Measurements from ENCODE around the gene MRPL52. TPM values are rescaled to one million over a fixed set of nuclear protein-coding genes. Genes with fewer than 3 reads are reported as not detected.
A peak's percentile ranks its signal among the peaks of the same experiment; 100 is the strongest.

Gene MRPL52
- total RNA-seq, 6 experiments from 2014 or later = 135 to 195 (median 167) TPM

- Mint-ChIP-seq H3K4me3 (no peak overlapping the region), H3K9me3 (no peaks in the 10 kb centered on the region), H3K4me1 (ENCODE audit: low read depth) (peaks cover 60% of the 10 kb centered on the region), H3K36me3 (ENCODE audit: low read depth) (peaks cover 42% of the 10 kb centered on the region), H3K27me3 (ENCODE audit: insufficient read depth) (peaks cover 2% of the 10 kb centered on the region), H3K27ac (peak overlapping the region; percentile 57; the same call in 1 of the 2 replicates)
- DNase-seq = no peak
- TF ChIP-seq CTCF (IDR thresholded peaks at IDR 0.05) = no peak
Observed at GRCh38 chr14:22843123-22843925, 13.6 kb downstream of the MRPL52 start.

DNA sequence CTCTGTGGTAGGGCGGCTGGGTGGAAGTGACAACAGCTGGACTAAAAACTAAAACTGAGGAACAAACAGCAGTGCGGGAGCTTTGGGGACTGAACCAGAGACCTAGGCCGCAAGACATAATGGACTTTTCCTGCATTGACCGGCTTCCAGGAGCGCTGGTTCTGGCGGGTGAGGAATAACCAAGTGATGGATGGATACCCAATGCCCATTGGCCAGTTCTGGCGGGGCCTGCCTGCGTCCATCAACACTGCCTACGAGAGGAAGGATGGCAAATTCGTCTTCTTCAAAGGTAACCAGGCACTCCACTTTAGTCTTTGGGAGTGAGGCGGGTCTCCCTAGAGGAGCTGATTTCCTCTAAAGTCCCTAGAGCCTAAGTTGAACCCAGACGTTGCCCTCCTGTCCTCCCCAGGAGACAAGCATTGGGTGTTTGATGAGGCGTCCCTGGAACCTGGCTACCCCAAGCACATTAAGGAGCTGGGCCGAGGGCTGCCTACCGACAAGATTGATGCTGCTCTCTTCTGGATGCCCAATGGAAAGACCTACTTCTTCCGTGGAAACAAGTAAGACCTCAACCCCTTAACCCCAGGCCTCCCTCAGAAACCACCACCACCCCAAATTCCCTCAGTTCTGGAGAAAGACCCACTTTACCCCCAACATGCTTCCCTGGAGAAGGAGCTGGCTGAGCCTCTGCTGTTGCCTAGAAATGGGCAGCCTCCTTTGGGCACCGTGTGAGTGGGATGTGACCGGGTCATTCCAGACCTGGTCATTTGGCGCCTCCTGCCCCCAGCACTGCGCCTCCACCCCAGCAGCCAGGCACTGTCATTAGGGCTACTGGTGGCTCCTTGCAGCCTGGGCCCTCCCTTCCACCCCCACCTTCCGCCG is 14.8 kb downstream of the MRPL52 start:
- peaks cover 36% of the 10 kb centered on the region for H3K36me3 Mint-ChIP-seq (ENCODE audit: low read depth)
- no peak for DNase-seq
- peaks cover 2% of the 10 kb centered on the region for H3K27me3 Mint-ChIP-seq (ENCODE audit: insufficient read depth)
- H3K9me3 Mint-ChIP-seq = no peaks in the 10 kb centered on the region
- H3K4me1 Mint-ChIP-seq (ENCODE audit: low read depth) = peaks cover 60% of the 10 kb centered on the region
- no peak overlapping the region for H3K4me3 Mint-ChIP-seq
- H3K27ac Mint-ChIP-seq = peak overlapping the region; percentile 63
- TF ChIP-seq CTCF (IDR thresholded peaks at IDR 0.05) = no peak

DNA sequence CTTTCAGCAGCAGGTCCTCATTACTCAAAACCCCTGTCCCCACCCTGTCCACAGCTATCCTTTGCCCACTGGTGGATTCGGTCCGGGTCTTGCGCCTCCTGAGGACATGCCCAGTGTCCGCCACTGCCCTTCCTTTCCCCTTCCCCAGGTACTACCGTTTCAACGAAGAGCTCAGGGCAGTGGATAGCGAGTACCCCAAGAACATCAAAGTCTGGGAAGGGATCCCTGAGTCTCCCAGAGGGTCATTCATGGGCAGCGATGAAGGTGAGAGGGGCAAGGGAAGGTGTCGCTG is 15.4 kb downstream of the MRPL52 start:
- H3K4me1 Mint-ChIP-seq (ENCODE audit: low read depth) = peaks cover 62% of the 10 kb centered on the region
- H3K27ac Mint-ChIP-seq = peak overlapping the region; percentile 63
- H3K27me3 Mint-ChIP-seq (ENCODE audit: insufficient read depth) = peaks cover 2% of the 10 kb centered on the region
- TF ChIP-seq CTCF (IDR thresholded peaks at IDR 0.05) = no peak
- no peaks in the 10 kb centered on the region for H3K9me3 Mint-ChIP-seq
- no peak for DNase-seq
- no peak overlapping the region for H3K4me3 Mint-ChIP-seq
- H3K36me3 Mint-ChIP-seq (ENCODE audit: low read depth) = peaks cover 36% of the 10 kb centered on the region

DNA sequence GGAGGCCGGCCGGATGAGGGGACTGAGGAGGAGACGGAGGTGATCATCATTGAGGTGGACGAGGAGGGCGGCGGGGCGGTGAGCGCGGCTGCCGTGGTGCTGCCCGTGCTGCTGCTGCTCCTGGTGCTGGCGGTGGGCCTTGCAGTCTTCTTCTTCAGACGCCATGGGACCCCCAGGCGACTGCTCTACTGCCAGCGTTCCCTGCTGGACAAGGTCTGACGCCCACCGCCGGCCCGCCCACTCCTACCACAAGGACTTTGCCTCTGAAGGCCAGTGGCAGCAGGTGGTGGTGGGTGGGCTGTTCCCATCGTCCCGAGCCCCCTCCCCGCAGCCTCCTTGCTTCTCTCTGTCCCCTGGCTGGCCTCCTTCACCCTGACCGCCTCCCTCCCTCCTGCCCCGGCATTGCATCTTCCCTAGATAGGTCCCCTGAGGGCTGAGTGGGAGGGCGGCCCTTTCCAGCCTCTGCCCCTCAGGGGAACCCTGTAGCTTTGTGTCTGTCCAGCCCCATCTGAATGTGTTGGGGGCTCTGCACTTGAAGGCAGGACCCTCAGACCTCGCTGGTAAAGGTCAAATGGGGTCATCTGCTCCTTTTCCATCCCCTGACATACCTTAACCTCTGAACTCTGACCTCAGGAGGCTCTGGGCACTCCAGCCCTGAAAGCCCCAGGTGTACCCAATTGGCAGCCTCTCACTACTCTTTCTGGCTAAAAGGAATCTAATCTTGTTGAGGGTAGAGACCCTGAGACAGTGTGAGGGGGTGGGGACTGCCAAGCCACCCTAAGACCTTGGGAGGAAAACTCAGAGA is 16.3 kb downstream of the MRPL52 start:
- Mint-ChIP-seq H3K9me3 (no peaks in the 10 kb centered on the region), H3K4me1 (ENCODE audit: low read depth) (peaks cover 64% of the 10 kb centered on the region), H3K4me3 (no peak overlapping the region), H3K27ac (peak overlapping the region; percentile 86), H3K36me3 (ENCODE audit: low read depth) (peaks cover 33% of the 10 kb centered on the region), H3K27me3 (ENCODE audit: insufficient read depth) (peaks cover 3% of the 10 kb centered on the region)
- DNase-seq = no peak
- no peak for TF ChIP-seq CTCF (IDR thresholded peaks at IDR 0.05)

DNA sequence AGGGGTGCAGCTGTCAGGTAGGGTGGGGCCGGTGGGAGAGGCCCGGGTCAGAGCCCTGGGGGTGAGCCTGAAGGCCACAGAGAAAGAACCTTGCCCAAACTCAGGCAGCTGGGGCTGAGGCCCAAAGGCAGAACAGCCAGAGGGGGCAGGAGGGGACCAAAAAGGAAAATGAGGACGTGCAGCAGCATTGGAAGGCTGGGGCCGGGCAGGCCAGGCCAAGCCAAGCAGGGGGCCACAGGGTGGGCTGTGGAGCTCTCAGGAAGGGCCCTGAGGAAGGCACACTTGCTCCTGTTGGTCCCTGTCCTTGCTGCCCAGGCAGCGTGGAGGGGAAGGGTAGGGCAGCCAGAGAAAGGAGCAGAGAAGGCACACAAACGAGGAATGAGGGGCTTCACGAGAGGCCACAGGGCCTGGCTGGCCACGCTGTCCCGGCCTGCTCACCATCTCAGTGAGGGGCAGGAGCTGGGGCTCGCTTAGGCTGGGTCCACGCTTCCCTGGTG is 17.2 kb downstream of the MRPL52 start:
- TF ChIP-seq CTCF (IDR thresholded peaks at IDR 0.05) = 0 out of 2 replicates have a peak, but pooled peaks have one; percentile 9
- H3K27ac Mint-ChIP-seq = peak overlapping the region; percentile 86
- peaks cover 66% of the 10 kb centered on the region for H3K4me1 Mint-ChIP-seq (ENCODE audit: low read depth)
- DNase-seq = no peak
- H3K27me3 Mint-ChIP-seq (ENCODE audit: insufficient read depth) = peaks cover 3% of the 10 kb centered on the region
- peaks cover 27% of the 10 kb centered on the region for H3K36me3 Mint-ChIP-seq (ENCODE audit: low read depth)
- H3K4me3 Mint-ChIP-seq = peak overlapping the region; percentile 34; the same call in 1 of the 2 replicates
- no peaks in the 10 kb centered on the region for H3K9me3 Mint-ChIP-seq

Measured in HFFc6 (cell line).